Neural progenitor cell (in vitro differentiated cells): ENCODE results near the gene CASR. TPM values are rescaled to one million over a fixed set of nuclear protein-coding genes. Genes with fewer than 3 reads are reported as not detected.

ENCODE experiments used
- DNase-seq: peaks from one replicate; pipeline ENCODE4 v3.0.0-alpha.2; 2016; ENCODE audit warnings: low spot score
- H2AFZ ChIP-seq: fragments of 200-600 bp; sonication (generic); replicated peaks from 2 replicates; pipeline ENCODE4 v1.6.1; 2016; ENCODE audit warnings: antibody characterized with exemption
- H3F3A ChIP-seq: fragments of 200-600 bp; sonication (generic); 2 replicates; pipeline ENCODE4 v1.6.1; 2016; ENCODE audit warnings: antibody characterized with exemption, low read depth
- H3K27ac ChIP-seq: fragments of 200-600 bp; sonication (generic); 2 replicates; pipeline ENCODE4 v1.5.1; 2016; ENCODE audit warnings: mild to moderate bottlenecking
- H3K27me3 ChIP-seq: fragments of 200-600 bp; sonication (generic); 2 replicates; pipeline ENCODE4 v1.6.1; 2016; ENCODE audit warnings: mild to moderate bottlenecking, moderate library complexity
- H3K36me3 ChIP-seq: fragments of 200-600 bp; sonication (generic); 2 replicates; pipeline ENCODE4 v1.5.1; 2016
- H3K4me1 ChIP-seq: fragments of 200-600 bp; sonication (generic); 2 replicates; pipeline ENCODE4 v1.6.1; 2016; ENCODE audit warnings: mixed run types
- H3K4me2 ChIP-seq: fragments of 200-600 bp; sonication (generic); 2 replicates; pipeline ENCODE4 v1.6.1; 2016
- H3K4me3 ChIP-seq: fragments of 200-600 bp; sonication (generic); 2 replicates; pipeline ENCODE4 v1.5.1; 2016
- H3K79me2 ChIP-seq: fragments of 200-600 bp; sonication (generic); 2 replicates; pipeline ENCODE4 v1.6.1; 2016; ENCODE audit warnings: low read depth
- H3K9ac ChIP-seq: fragments of 200-600 bp; sonication (generic); 2 replicates; pipeline ENCODE4 v1.6.1; 2016
- H3K9me3 ChIP-seq: fragments of 200-600 bp; sonication (generic); 2 replicates; pipeline ENCODE4 v1.5.1; 2016; ENCODE audit warnings: low read depth
- H4K20me1 ChIP-seq: fragments of 200-600 bp; sonication (generic); 2 replicates; pipeline ENCODE4 v1.6.1; 2016; ENCODE audit warnings: low read depth
- H3K27ac Mint-ChIP-seq: 3 replicates; pipeline ENCODE4 v1.8.0; 2021; ENCODE audit warnings: mixed read lengths
- H3K27me3 Mint-ChIP-seq: 2 replicates; pipeline ENCODE4 v1.8.0; 2022; ENCODE audit warnings: low read depth, mild to moderate bottlenecking, inconsistent platforms, moderate library complexity, mixed read lengths; ENCODE audit not compliant: insufficient read depth
- H3K36me3 Mint-ChIP-seq: 3 replicates; pipeline ENCODE4 v1.8.0; 2021; ENCODE audit warnings: mixed read lengths
- H3K4me1 Mint-ChIP-seq: 3 replicates; pipeline ENCODE4 v1.8.0; 2021; ENCODE audit warnings: mixed read lengths
- H3K4me3 Mint-ChIP-seq: 3 replicates; pipeline ENCODE4 v1.8.0; 2021; ENCODE audit warnings: mild to moderate bottlenecking, moderate library complexity, mixed read lengths
- H3K9me3 Mint-ChIP-seq: 3 replicates; pipeline ENCODE4 v1.8.0; 2020; ENCODE audit warnings: mixed read lengths
- CTCF ChIP-seq: fragments of 200-600 bp; sonication (generic); IDR thresholded peaks from 2 replicates; pipeline ENCODE4 v1.5.1; 2017; ENCODE audit warnings: antibody characterized with exemption, mild to moderate bottlenecking
- EZH2 ChIP-seq: fragments of 200-600 bp; sonication (generic); IDR thresholded peaks from 2 replicates; pipeline ENCODE4 v1.6.1; 2017; ENCODE audit warnings: antibody characterized with exemption, mild to moderate bottlenecking, moderate library complexity
- EZH2phosphoT487 ChIP-seq: fragments of 200-600 bp; sonication (generic); IDR thresholded peaks from 2 replicates; pipeline ENCODE4 v1.6.1; 2017; ENCODE audit warnings: antibody characterized with exemption
- total RNA-seq: library from RNA; depleted of rRNA; stranded (reverse); fragments of >200 nt; gene quantifications from 2 replicates; pipeline ENCODE4 v1.2.3, GENCODE V29; 2015; ENCODE audit warnings: low replicate concordance

CASR gene
- total RNA-seq, 1 donor from 2014 or later: not detected

- Histone ChIP-seq H3K9ac (no peak overlapping the region), H3K27me3 (no peaks in the 10 kb centered on the region), H3F3A (no peaks in the 10 kb centered on the region), H2AFZ (no peak overlapping the region), H3K27ac (no peak overlapping the region), H3K4me1 (no peaks in the 10 kb centered on the region), H3K36me3 (no peaks in the 10 kb centered on the region), H3K4me2 (no peak overlapping the region), H3K79me2 (no peaks in the 10 kb centered on the region), H3K9me3 (no peaks in the 10 kb centered on the region), H3K4me3 (no peak overlapping the region), H4K20me1 (no peaks in the 10 kb centered on the region)
- no peaks in the 10 kb centered on the region for H3K4me1 Mint-ChIP-seq
- DNase-seq: no peak
- no peaks in the 10 kb centered on the region for H3K36me3 Mint-ChIP-seq
- no peaks in the 10 kb centered on the region for H3K9me3 Mint-ChIP-seq
- no peak overlapping the region for H3K27ac Mint-ChIP-seq
- H3K4me3 Mint-ChIP-seq: no peak overlapping the region
- TF ChIP-seq CTCF (no peak), EZH2phosphoT487 (no peak)
- H3K27me3 Mint-ChIP-seq: peaks cover 7% of the 10 kb centered on the region
Measured at GRCh38 chr3:122325769-122326168, 142.3 kb downstream of the CASR start.

- Histone ChIP-seq H3K4me3 (no peak overlapping the region), H3K36me3 (no peaks in the 10 kb centered on the region), H3K27me3 (no peaks in the 10 kb centered on the region), H3K4me2 (no peak overlapping the region), H3K4me1 (no peaks in the 10 kb centered on the region), H3F3A (no peaks in the 10 kb centered on the region), H3K9me3 (no peaks in the 10 kb centered on the region), H3K79me2 (no peaks in the 10 kb centered on the region), H4K20me1 (no peaks in the 10 kb centered on the region), H3K9ac (no peak overlapping the region), H2AFZ (no peak overlapping the region), H3K27ac (no peak overlapping the region)
- Mint-ChIP-seq H3K4me1 (no peaks in the 10 kb centered on the region), H3K4me3 (no peak overlapping the region), H3K36me3 (no peaks in the 10 kb centered on the region), H3K27me3 (no peaks in the 10 kb centered on the region), H3K9me3 (no peaks in the 10 kb centered on the region), H3K27ac (no peak overlapping the region)
- TF ChIP-seq EZH2 (no peak), CTCF (no peak), EZH2phosphoT487 (no peak)
- DNase-seq: peak; percentile 20
Measured at GRCh38 chr3:122331886-122332285, 148.4 kb downstream of the CASR start.

GRCh38 chr3:122332551-122332950, 149.1 kb downstream of the CASR start:
- no peak overlapping the region for H3K4me3 ChIP-seq
- no peaks in the 10 kb centered on the region for H3K27me3 ChIP-seq
- H3K36me3 ChIP-seq: no peaks in the 10 kb centered on the region
- no peak for DNase-seq
- TF ChIP-seq CTCF (no peak), EZH2 (no peak), EZH2phosphoT487 (no peak)
- Mint-ChIP-seq H3K4me3 (no peak overlapping the region), H3K36me3 (no peaks in the 10 kb centered on the region), H3K27ac (no peak overlapping the region), H3K9me3 (no peaks in the 10 kb centered on the region), H3K27me3 (no peaks in the 10 kb centered on the region), H3K4me1 (no peaks in the 10 kb centered on the region)
- no peak overlapping the region for H2AFZ ChIP-seq
- no peaks in the 10 kb centered on the region for H3F3A ChIP-seq
- H4K20me1 ChIP-seq: no peaks in the 10 kb centered on the region
- H3K4me1 ChIP-seq: no peaks in the 10 kb centered on the region
- H3K27ac ChIP-seq: no peak overlapping the region
- H3K9me3 ChIP-seq: no peaks in the 10 kb centered on the region
- H3K4me2 ChIP-seq: no peak overlapping the region
- H3K9ac ChIP-seq: no peak overlapping the region
- no peaks in the 10 kb centered on the region for H3K79me2 ChIP-seq

Other genes with a start within 250 kb of the CASR start
- 0.07 and 0.22 TPM in 2 replicates for gene ILDR1, start 161.4 kb upstream of the CASR start, total RNA-seq
- gene CD86, start 128.3 kb upstream of the CASR start, total RNA-seq: not detected in 2 replicates
- not detected in 2 replicates for gene CSTA, start 141.6 kb downstream of the CASR start, total RNA-seq
- 52.9 and 104 TPM in 2 replicates for gene MIX23, start 199.6 kb downstream of the CASR start, total RNA-seq
- 29.3 and 66.1 TPM in 2 replicates for gene FAM162A, start 200.5 kb downstream of the CASR start, total RNA-seq
- 7.8 and 11.8 TPM in 2 replicates for gene WDR5B, start 232.4 kb downstream of the CASR start, total RNA-seq